GM23248 (cell line): ENCODE results near the gene ULK4. TPM values are rescaled to one million over a fixed set of nuclear protein-coding genes. Genes with fewer than 3 reads are reported as not detected.

Experiments
- DNase-seq: peaks from one replicate; pipeline ENCODE4 v3.0.0-alpha.2; 2015
- H2AFZ ChIP-seq: fragments of 200-600 bp; sonication (generic); 2 replicates; pipeline ENCODE4 v1.6.1; 2016; ENCODE audit warnings: antibody characterized with exemption
- H3F3A ChIP-seq: fragments of 200-600 bp; sonication (generic); 2 replicates; pipeline ENCODE4 v1.6.1; 2016; ENCODE audit warnings: mild to moderate bottlenecking, antibody characterized with exemption, mixed run types; ENCODE audit not compliant: insufficient read depth
- H3K27ac ChIP-seq: fragments of 200-600 bp; sonication (generic); 2 replicates; pipeline ENCODE4 v1.5.1; 2016; ENCODE audit warnings: mild to moderate bottlenecking
- H3K27me3 ChIP-seq: fragments of 200-600 bp; sonication (generic); replicated peaks from 2 replicates; pipeline ENCODE4 v1.6.1; 2016; ENCODE audit warnings: mild to moderate bottlenecking; ENCODE audit not compliant: insufficient read depth
- H3K36me3 ChIP-seq: fragments of 200-600 bp; sonication (generic); 2 replicates; pipeline ENCODE4 v1.6.1; 2016; ENCODE audit warnings: low read depth, mild to moderate bottlenecking
- H3K4me1 ChIP-seq: fragments of 200-600 bp; sonication (generic); 2 replicates; pipeline ENCODE4 v1.6.1; 2016; ENCODE audit warnings: mild to moderate bottlenecking; ENCODE audit not compliant: insufficient read depth
- H3K4me2 ChIP-seq: fragments of 200-600 bp; sonication (generic); one replicate; pipeline ENCODE4 v1.6.1; 2016; ENCODE audit warnings: mild to moderate bottlenecking; ENCODE audit not compliant: unreplicated experiment
- H3K4me3 ChIP-seq: fragments of 200-600 bp; sonication (generic); 2 replicates; pipeline ENCODE4 v1.5.1; 2016; ENCODE audit warnings: mild to moderate bottlenecking
- H3K79me2 ChIP-seq: fragments of 200-600 bp; sonication (generic); 2 replicates; pipeline ENCODE4 v1.6.1; 2016; ENCODE audit warnings: mild to moderate bottlenecking; ENCODE audit not compliant: insufficient read depth
- H3K9ac ChIP-seq: fragments of 200-600 bp; sonication (generic); 2 replicates; pipeline ENCODE4 v1.6.1; 2016; ENCODE audit warnings: mild to moderate bottlenecking
- H3K9me2 ChIP-seq: fragments of 200-600 bp; sonication (generic); 2 replicates; pipeline ENCODE4 v1.6.1; 2016; ENCODE audit warnings: mixed run types, mild to moderate bottlenecking, moderate library complexity; ENCODE audit not compliant: insufficient read depth
- H3K9me3 ChIP-seq: fragments of 200-600 bp; sonication (generic); one replicate; pipeline ENCODE4 v1.6.1; 2017; ENCODE audit warnings: low read depth
- H4K20me1 ChIP-seq: fragments of 200-600 bp; sonication (generic); 2 replicates; pipeline ENCODE4 v1.6.0; 2016; ENCODE audit not compliant: insufficient read depth
- EZH2 ChIP-seq: fragments of 200-600 bp; sonication (generic); IDR thresholded peaks from 2 replicates; pipeline ENCODE4 v1.6.1; 2018; ENCODE audit warnings: antibody characterized with exemption, mild to moderate bottlenecking; ENCODE audit not compliant: insufficient read depth, poor library complexity, severe bottlenecking
- EZH2phosphoT487 ChIP-seq: fragments of 200-600 bp; sonication (generic); IDR thresholded peaks from 2 replicates; pipeline ENCODE4 v1.6.1; 2018; ENCODE audit warnings: antibody characterized with exemption, moderate library complexity, mild to moderate bottlenecking, low read depth; ENCODE audit not compliant: insufficient read depth
- WGBS, 2 experiments: methylation state at CpG; one replicate each; pipeline ENCODE4 v1.1.6; 2015 to 2017; ENCODE audit warnings: low lambda C conversion rate in 2 of 2, low coverage in 1 of 2; ENCODE audit errors: missing lambda C conversion rate in 2 of 2; 5-methylcytosine and 5-hydroxymethylcytosine counted together
- in situ Hi-C: fragments of 300-500 bp; cut with MboI; formaldehyde crosslinking; loops from 2 replicates; pipeline ENCODE4 v1.15.0; 2020
- polyA plus RNA-seq: library from polyadenylated mRNA; unstranded; fragments of >200 nt; fragmentation: Nextera tagmentation; extraction: Ambion mirVana; gene quantifications from 2 replicates; pipeline ENCODE4 v1.2.1, GENCODE V29; 2016
- total RNA-seq: library from RNA; depleted of rRNA; stranded (reverse); fragments of >200 nt; shearing (Covaris generic); gene quantifications from 2 replicates; pipeline ENCODE4 v1.2.3, GENCODE V29; 2014

Gene ULK4
- total and polyA plus RNA-seq, 2 experiments from 2014 or later: 3.5 to 20.3 TPM

DNA sequence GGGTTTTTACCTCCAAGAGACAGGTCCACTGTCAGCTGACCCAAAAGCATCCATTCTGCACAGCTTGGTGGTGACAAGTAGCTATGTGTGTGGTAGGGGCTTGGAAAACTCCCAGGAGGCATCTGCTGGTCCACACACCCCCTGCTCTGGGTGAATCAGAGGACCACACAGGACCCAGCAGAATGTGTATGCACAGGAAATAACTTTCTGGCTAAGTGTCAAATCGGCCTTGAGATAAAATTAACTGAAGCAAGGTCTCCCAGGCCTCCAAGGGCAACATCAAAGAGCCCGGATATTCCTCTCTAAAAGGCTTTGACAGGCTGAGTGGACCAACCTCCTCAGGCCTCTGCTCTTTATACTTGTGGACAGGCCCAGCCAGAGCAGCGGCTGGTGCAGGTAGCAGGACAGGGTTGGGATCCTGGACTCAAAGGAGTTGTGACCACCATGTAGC is 696.1 kb downstream of the ULK4 start:
- no peaks in the 10 kb centered on the region for H3K36me3 ChIP-seq
- H3K79me2 ChIP-seq: no peaks in the 10 kb centered on the region
- peak; percentile 65 for DNase-seq
- H3K9me2 ChIP-seq: no peaks in the 10 kb centered on the region
- no peaks in the 10 kb centered on the region for H3K9me3 ChIP-seq
- no peaks in the 10 kb centered on the region for H3F3A ChIP-seq
- no peaks in the 10 kb centered on the region for H3K27me3 ChIP-seq
- in situ Hi-C loops: no loop called here
- H3K27ac ChIP-seq: no peak overlapping the region
- H3K4me3 ChIP-seq: no peak overlapping the region
- TF ChIP-seq EZH2phosphoT487 (no peak), EZH2 (no peak)
- no peak overlapping the region for H2AFZ ChIP-seq
- 53 to 60% methylated on average over 3 of the region's 3 CpGs for WGBS, 2 experiments
- H3K4me1 ChIP-seq: peaks cover 21% of the 10 kb centered on the region
- no peaks in the 10 kb centered on the region for H4K20me1 ChIP-seq
- no peak overlapping the region for H3K4me2 ChIP-seq
- no peak overlapping the region for H3K9ac ChIP-seq

DNA sequence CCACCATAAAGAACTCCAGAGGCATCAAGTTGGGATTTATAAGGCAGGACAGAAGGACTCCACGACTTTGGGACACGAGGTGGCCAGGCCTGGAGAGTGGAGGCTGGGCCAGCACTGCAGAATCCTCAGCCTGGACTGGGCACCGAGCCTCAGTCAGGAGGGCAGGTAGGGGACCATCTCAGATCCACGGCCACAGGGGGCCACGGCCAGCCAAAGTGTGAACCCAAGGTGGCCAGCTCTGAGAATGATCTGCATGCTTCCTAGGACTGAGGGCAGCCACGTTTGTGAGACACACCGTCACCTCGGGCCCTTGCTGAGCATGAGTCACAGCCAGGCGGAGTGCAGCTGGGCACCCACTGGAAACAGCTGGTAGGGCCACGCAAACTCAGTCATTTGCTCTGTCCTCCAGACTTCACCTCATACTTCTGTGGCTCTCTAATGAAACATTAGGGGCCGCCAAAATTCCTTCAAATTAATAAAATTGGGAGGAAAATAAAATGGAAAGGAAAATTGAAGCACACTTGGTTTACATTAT is 696.8 kb downstream of the ULK4 start:
- Histone ChIP-seq H3K36me3 (no peaks in the 10 kb centered on the region), H3K9me3 (no peaks in the 10 kb centered on the region), H3K27ac (no peak overlapping the region), H2AFZ (no peak overlapping the region), H3K27me3 (no peaks in the 10 kb centered on the region), H3F3A (peaks cover under 1% of the 10 kb centered on the region; the same call in 1 of the 2 replicates), H3K4me3 (no peak overlapping the region), H4K20me1 (no peaks in the 10 kb centered on the region), H3K9me2 (no peaks in the 10 kb centered on the region), H3K4me2 (no peak overlapping the region), H3K9ac (no peak overlapping the region), H3K4me1 (peaks cover 21% of the 10 kb centered on the region), H3K79me2 (no peaks in the 10 kb centered on the region)
- TF ChIP-seq EZH2phosphoT487 (no peak), EZH2 (no peak)
- WGBS, 2 experiments: 71 to 77% methylated on average over 11 of the region's 11 CpGs
- in situ Hi-C loops: no loop called here
- DNase-seq: peak; percentile 57

DNA sequence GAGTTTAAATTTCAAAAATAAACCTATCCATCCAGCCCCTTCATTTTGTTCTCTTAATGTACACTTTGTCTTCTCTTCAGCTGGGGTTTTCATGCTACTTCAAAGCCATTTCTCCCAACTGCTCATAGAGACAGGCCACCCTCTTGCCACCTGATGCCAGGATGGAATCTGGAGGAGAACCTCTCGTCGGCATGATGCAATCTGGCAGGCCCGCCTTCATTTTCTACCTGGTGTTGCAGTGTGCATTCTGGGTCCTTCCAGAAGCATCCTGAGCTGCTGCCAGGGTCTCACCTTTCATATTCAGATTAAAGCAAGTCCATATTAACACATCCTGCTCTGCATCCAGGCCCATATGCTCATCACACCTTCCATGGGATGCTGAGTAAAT is 701.8 kb downstream of the ULK4 start:
- TF ChIP-seq EZH2: no peak
- no peaks in the 10 kb centered on the region for H3K36me3 ChIP-seq
- 96% methylated on average over 3 of the region's 3 CpGs for WGBS, 2 experiments
- no peaks in the 10 kb centered on the region for H3K79me2 ChIP-seq
- H3K9me2 ChIP-seq: no peaks in the 10 kb centered on the region
- H2AFZ ChIP-seq: no peak overlapping the region
- no peaks in the 10 kb centered on the region for H4K20me1 ChIP-seq
- H3K9ac ChIP-seq: no peak overlapping the region
- no peak overlapping the region for H3K4me2 ChIP-seq
- H3K4me1 ChIP-seq: peaks cover 9% of the 10 kb centered on the region
- no peak for DNase-seq
- no peaks in the 10 kb centered on the region for H3K27me3 ChIP-seq
- in situ Hi-C loops: no loop called here
- no peaks in the 10 kb centered on the region for H3K9me3 ChIP-seq
- no peak overlapping the region for H3K4me3 ChIP-seq
- no peak overlapping the region for H3K27ac ChIP-seq
- H3F3A ChIP-seq: peaks cover 11% of the 10 kb centered on the region; the same call in 1 of the 2 replicates

DNA sequence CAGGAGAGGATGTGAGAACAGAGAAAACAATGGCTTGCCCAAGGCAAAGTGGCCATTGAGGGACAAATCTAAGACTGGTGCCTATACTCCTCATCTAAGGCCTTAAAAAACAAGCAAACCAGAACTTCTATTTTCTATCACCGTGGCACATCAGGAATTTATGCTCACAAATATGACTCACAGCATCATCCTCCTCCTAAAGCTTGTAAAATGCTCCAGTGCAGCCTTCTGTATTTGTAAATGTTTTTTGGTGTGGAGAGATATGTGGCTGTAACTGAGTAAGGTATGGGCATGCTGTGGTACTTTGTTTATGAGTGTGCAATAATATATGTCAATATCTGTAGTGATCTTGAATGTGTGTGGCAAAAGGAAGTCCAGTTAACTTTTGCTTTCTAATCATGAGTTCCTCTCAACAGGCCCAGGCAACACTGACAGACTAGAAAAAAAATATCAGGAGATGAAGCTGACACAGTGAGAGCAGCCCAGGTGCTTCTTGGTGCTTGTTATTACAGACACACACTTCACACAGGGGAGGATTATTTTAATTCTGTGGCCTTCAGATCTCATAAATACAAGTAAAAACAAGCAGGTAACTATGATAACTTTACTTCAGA is 702.3 kb downstream of the ULK4 start:
- H3K36me3 ChIP-seq: no peaks in the 10 kb centered on the region
- H3K79me2 ChIP-seq: no peaks in the 10 kb centered on the region
- peaks cover 9% of the 10 kb centered on the region for H3K4me1 ChIP-seq
- H4K20me1 ChIP-seq: no peaks in the 10 kb centered on the region
- whole genome bisulfite sequencing, 2 experiments: 11 to 19% methylated on average over 1 of the region's 1 CpG
- DNase-seq: peak; percentile 54
- no peak overlapping the region for H2AFZ ChIP-seq
- no peaks in the 10 kb centered on the region for H3K9me3 ChIP-seq
- H3K4me2 ChIP-seq: no peak overlapping the region
- no peaks in the 10 kb centered on the region for H3K9me2 ChIP-seq
- H3K27ac ChIP-seq: no peak overlapping the region
- in situ Hi-C loops: no loop called here
- H3F3A ChIP-seq: peaks cover 11% of the 10 kb centered on the region; the same call in 1 of the 2 replicates
- TF ChIP-seq EZH2 (no peak), EZH2phosphoT487 (no peak)
- H3K9ac ChIP-seq: no peak overlapping the region
- no peak overlapping the region for H3K4me3 ChIP-seq
- no peaks in the 10 kb centered on the region for H3K27me3 ChIP-seq
